Neural progenitor cell (in vitro differentiated cells): ENCODE data around the gene TLCD1. TPM values are rescaled to one million over a fixed set of nuclear protein-coding genes. Genes with fewer than 3 reads are reported as not detected.
"Not testable (repeated sequence)": the region's sequence is repeated elsewhere in the genome, so short reads cannot be mapped to it uniquely, and the experiment has no call there.

ENCODE experiments used
- DNase-seq: peaks from one replicate; pipeline ENCODE4 v3.0.0-alpha.2; 2016; ENCODE audit warnings: low spot score
- H2AFZ ChIP-seq: fragments of 200-600 bp; sonication (generic); replicated peaks from 2 replicates; pipeline ENCODE4 v1.6.1; 2016; ENCODE audit warnings: antibody characterized with exemption
- H3F3A ChIP-seq: fragments of 200-600 bp; sonication (generic); 2 replicates; pipeline ENCODE4 v1.6.1; 2016; ENCODE audit warnings: antibody characterized with exemption, low read depth
- H3K27ac ChIP-seq: fragments of 200-600 bp; sonication (generic); 2 replicates; pipeline ENCODE4 v1.5.1; 2016; ENCODE audit warnings: mild to moderate bottlenecking
- H3K27me3 ChIP-seq: fragments of 200-600 bp; sonication (generic); 2 replicates; pipeline ENCODE4 v1.6.1; 2016; ENCODE audit warnings: mild to moderate bottlenecking, moderate library complexity
- H3K36me3 ChIP-seq: fragments of 200-600 bp; sonication (generic); 2 replicates; pipeline ENCODE4 v1.5.1; 2016
- H3K4me1 ChIP-seq: fragments of 200-600 bp; sonication (generic); 2 replicates; pipeline ENCODE4 v1.6.1; 2016; ENCODE audit warnings: mixed run types
- H3K4me2 ChIP-seq: fragments of 200-600 bp; sonication (generic); 2 replicates; pipeline ENCODE4 v1.6.1; 2016
- H3K4me3 ChIP-seq: fragments of 200-600 bp; sonication (generic); 2 replicates; pipeline ENCODE4 v1.5.1; 2016
- H3K79me2 ChIP-seq: fragments of 200-600 bp; sonication (generic); 2 replicates; pipeline ENCODE4 v1.6.1; 2016; ENCODE audit warnings: low read depth
- H3K9ac ChIP-seq: fragments of 200-600 bp; sonication (generic); 2 replicates; pipeline ENCODE4 v1.6.1; 2016
- H3K9me3 ChIP-seq: fragments of 200-600 bp; sonication (generic); 2 replicates; pipeline ENCODE4 v1.5.1; 2016; ENCODE audit warnings: low read depth
- H4K20me1 ChIP-seq: fragments of 200-600 bp; sonication (generic); 2 replicates; pipeline ENCODE4 v1.6.1; 2016; ENCODE audit warnings: low read depth
- H3K27ac Mint-ChIP-seq: 3 replicates; pipeline ENCODE4 v1.8.0; 2021; ENCODE audit warnings: mixed read lengths
- H3K27me3 Mint-ChIP-seq: 2 replicates; pipeline ENCODE4 v1.8.0; 2022; ENCODE audit warnings: low read depth, mild to moderate bottlenecking, inconsistent platforms, moderate library complexity, mixed read lengths; ENCODE audit not compliant: insufficient read depth
- H3K36me3 Mint-ChIP-seq: 3 replicates; pipeline ENCODE4 v1.8.0; 2021; ENCODE audit warnings: mixed read lengths
- H3K4me1 Mint-ChIP-seq: 3 replicates; pipeline ENCODE4 v1.8.0; 2021; ENCODE audit warnings: mixed read lengths
- H3K4me3 Mint-ChIP-seq: 3 replicates; pipeline ENCODE4 v1.8.0; 2021; ENCODE audit warnings: mild to moderate bottlenecking, moderate library complexity, mixed read lengths
- H3K9me3 Mint-ChIP-seq: 3 replicates; pipeline ENCODE4 v1.8.0; 2020; ENCODE audit warnings: mixed read lengths
- CTCF ChIP-seq: fragments of 200-600 bp; sonication (generic); IDR thresholded peaks from 2 replicates; pipeline ENCODE4 v1.5.1; 2017; ENCODE audit warnings: antibody characterized with exemption, mild to moderate bottlenecking
- EZH2 ChIP-seq: fragments of 200-600 bp; sonication (generic); IDR thresholded peaks from 2 replicates; pipeline ENCODE4 v1.6.1; 2017; ENCODE audit warnings: antibody characterized with exemption, mild to moderate bottlenecking, moderate library complexity
- EZH2phosphoT487 ChIP-seq: fragments of 200-600 bp; sonication (generic); IDR thresholded peaks from 2 replicates; pipeline ENCODE4 v1.6.1; 2017; ENCODE audit warnings: antibody characterized with exemption
- total RNA-seq: library from RNA; depleted of rRNA; stranded (reverse); fragments of >200 nt; gene quantifications from 2 replicates; pipeline ENCODE4 v1.2.3, GENCODE V29; 2015; ENCODE audit warnings: low replicate concordance

The TLCD1 gene
- total RNA-seq, 1 donor from 2014 or later = 13.4 TPM

GRCh38 chr17:28724500-28725165, 1.4 kb downstream of the TLCD1 start:
- H3K4me1 Mint-ChIP-seq = peaks cover 57% of the 10 kb centered on the region

GRCh38 chr17:28723836-28724499, 2.1 kb downstream of the TLCD1 start:
- peaks cover 59% of the 10 kb centered on the region for H3K4me1 Mint-ChIP-seq
- not testable (repeated sequence) for H3K9me3 Mint-ChIP-seq, DNase-seq, H3K27ac ChIP-seq, H2AFZ ChIP-seq, H3K36me3 ChIP-seq, H3K9me3 ChIP-seq, H3K27me3 ChIP-seq, H3K27me3 Mint-ChIP-seq, H3K27ac Mint-ChIP-seq, H3K4me2 ChIP-seq, H3K4me3 ChIP-seq, H3K9ac ChIP-seq
- peaks cover 36% of the 10 kb centered on the region for H3K4me1 ChIP-seq
- peaks cover 26% of the 10 kb centered on the region for H3K36me3 Mint-ChIP-seq
- H3F3A ChIP-seq = peaks cover 87% of the 10 kb centered on the region
- H3K79me2 ChIP-seq = peaks cover 53% of the 10 kb centered on the region
- peaks cover 58% of the 10 kb centered on the region for H4K20me1 ChIP-seq
- H3K4me3 Mint-ChIP-seq = peak overlapping the region; percentile 90

More at GRCh38 chr17:28724500-28725165, 1.4 kb downstream of the TLCD1 start:
- Histone ChIP-seq H3K79me2 (peaks cover 53% of the 10 kb centered on the region), H3K9ac (no peak overlapping the region), H3K27ac (no peak overlapping the region), H3K36me3 (peaks cover 7% of the 10 kb centered on the region), H3K9me3 (no peaks in the 10 kb centered on the region), H3K27me3 (no peaks in the 10 kb centered on the region), H3K4me2 (peak overlapping the region; percentile 85), H3K4me1 (peaks cover 36% of the 10 kb centered on the region), H3K4me3 (peak overlapping the region; percentile 69), H2AFZ (no peak overlapping the region), H3F3A (peaks cover 83% of the 10 kb centered on the region), H4K20me1 (peaks cover 58% of the 10 kb centered on the region)
- H3K27me3 Mint-ChIP-seq = no peaks in the 10 kb centered on the region
- H3K27ac Mint-ChIP-seq = no peak overlapping the region
- DNase-seq = no peak
- H3K9me3 Mint-ChIP-seq = no peaks in the 10 kb centered on the region
- peaks cover 26% of the 10 kb centered on the region for H3K36me3 Mint-ChIP-seq
- H3K4me3 Mint-ChIP-seq = peak overlapping the region; percentile 90
- no peak for TF ChIP-seq EZH2phosphoT487
- no peak for TF ChIP-seq EZH2
- TF ChIP-seq CTCF = no peak

- no peaks in the 10 kb centered on the region for H3K9me3 Mint-ChIP-seq
- H3K4me2 ChIP-seq = no peak overlapping the region
- no peak overlapping the region for H3K27ac ChIP-seq
- H3K27me3 Mint-ChIP-seq = peaks cover 4% of the 10 kb centered on the region
- H3K36me3 ChIP-seq = peaks cover 7% of the 10 kb centered on the region
- peaks cover 58% of the 10 kb centered on the region for H4K20me1 ChIP-seq
- TF ChIP-seq EZH2phosphoT487 = no peak
- TF ChIP-seq EZH2 = no peak
- TF ChIP-seq CTCF = no peak
- peaks cover 42% of the 10 kb centered on the region for H3K4me1 ChIP-seq
- H3K4me3 Mint-ChIP-seq = peak overlapping the region; percentile 28
- no peak overlapping the region for H3K27ac Mint-ChIP-seq
- no peak overlapping the region for H2AFZ ChIP-seq
- no peaks in the 10 kb centered on the region for H3K9me3 ChIP-seq
- peaks cover 62% of the 10 kb centered on the region for H3K4me1 Mint-ChIP-seq
- H3K4me3 ChIP-seq = no peak overlapping the region
- peaks cover 53% of the 10 kb centered on the region for H3K79me2 ChIP-seq
- peaks cover 90% of the 10 kb centered on the region for H3F3A ChIP-seq
- no peak for DNase-seq
- H3K9ac ChIP-seq = no peak overlapping the region
- H3K27me3 ChIP-seq = no peaks in the 10 kb centered on the region
- peaks cover 26% of the 10 kb centered on the region for H3K36me3 Mint-ChIP-seq
Observed at GRCh38 chr17:28723159-28723835, 2.7 kb downstream of the TLCD1 start.
